SK-N-SH (cell line): ENCODE data around the gene SNRNP70. TPM values are rescaled to one million over a fixed set of nuclear protein-coding genes. Genes with fewer than 3 reads are reported as not detected.

Experiments used
- CTCF ChIA-PET: fragments of 300-600, 350-600 bp; formaldehyde crosslinking; extraction: SDS; loops from one replicate; lab custom pipeline; 2021; lab: Yijun Ruan, JAX
- POLR2A ChIA-PET: fragments of 350-600 bp; sonication (Branson Sonifier 250); formaldehyde crosslinking; extraction: SDS; loops from one replicate; lab custom pipeline; 2020; ENCODE audit warnings: antibody characterized with exemption, inconsistent platforms; lab: Yijun Ruan, JAX
- DNase-seq: peaks from one replicate; pipeline ENCODE4 v3.0.0; 2012
- H2AFZ ChIP-seq: fragments of 200-600 bp; sonication (generic); 2 replicates; pipeline ENCODE4 v1.8.1; 2016; ENCODE audit warnings: antibody characterized with exemption, mild to moderate bottlenecking, low read depth
- H3F3A ChIP-seq: fragments of 200-600 bp; sonication (generic); replicated peaks from 2 replicates; pipeline ENCODE3; 2016; ENCODE audit warnings: antibody characterized with exemption, mild to moderate bottlenecking; ENCODE audit not compliant: insufficient read depth
- H3K27ac ChIP-seq, 2 experiments: fragments of 200-500 bp in 1 of 2; fragments of 200-600 bp in 1 of 2; sonication (Bioruptor generic) in 1 of 2; sonication (generic), shearing (Covaris generic) in 1 of 2; 2 replicates each; pipeline versions ENCODE4 v1.5.1 to v1.6.1; 2014 to 2016; ENCODE audit warnings: low read depth in 2 of 2, inconsistent platforms in 1 of 2, low read length in 1 of 2, mild to moderate bottlenecking in 1 of 2, mixed read lengths in 1 of 2
- H3K27me3 ChIP-seq: fragments of 200-600 bp; sonication (generic), shearing (Covaris generic); 2 replicates; pipeline ENCODE4 v1.6.1; 2016; ENCODE audit warnings: mixed run types; ENCODE audit not compliant: insufficient read depth
- H3K36me3 ChIP-seq, 2 experiments: fragments of 200-500 bp in 1 of 2; fragments of 200-600 bp in 1 of 2; sonication (Bioruptor generic) in 1 of 2; sonication (generic) in 1 of 2; replicated peaks in 1 of 2; 2 replicates each; pipeline versions ENCODE3 to v1.5.1; 2014 to 2016; ENCODE audit warnings: low read length in 1 of 2, mild to moderate bottlenecking in 1 of 2; ENCODE audit not compliant: insufficient read depth in 2 of 2, control insufficient read depth in 1 of 2
- H3K4me1 ChIP-seq, 2 experiments: fragments of 200-500 bp in 1 of 2; fragments of 200-600 bp in 1 of 2; sonication (Bioruptor generic) in 1 of 2; sonication (generic), shearing (Covaris generic) in 1 of 2; 2 replicates each; pipeline versions ENCODE4 v1.5.1 to v1.6.1; 2014 to 2016; ENCODE audit warnings: low read depth in 1 of 2, low read length in 1 of 2, mixed run types in 1 of 2; ENCODE audit not compliant: insufficient read depth in 2 of 2, control insufficient read depth in 1 of 2
- H3K4me2 ChIP-seq: fragments of 200-600 bp; sonication (generic), shearing (Covaris generic); 2 replicates; pipeline ENCODE4 v1.6.1; 2017; ENCODE audit warnings: mixed run types
- H3K4me3 ChIP-seq, 2 experiments: fragments of 200-500 bp in 1 of 2; fragments of 200-600 bp in 1 of 2; sonication (Bioruptor generic) in 1 of 2; sonication (generic), shearing (Covaris generic) in 1 of 2; 2 replicates each; pipeline versions ENCODE4 v1.5.1 to v1.8.1; 2014 to 2016; ENCODE audit warnings: low read depth in 2 of 2, inconsistent platforms in 1 of 2, low read length in 1 of 2, mild to moderate bottlenecking in 1 of 2, mixed read lengths in 1 of 2, moderate library complexity in 1 of 2
- H3K79me2 ChIP-seq: fragments of 200-600 bp; sonication (generic); 2 replicates; pipeline ENCODE4 v1.8.1; 2017; ENCODE audit warnings: mild to moderate bottlenecking; ENCODE audit not compliant: insufficient read depth
- H3K9ac ChIP-seq: fragments of 200-600 bp; sonication (generic); 2 replicates; pipeline ENCODE4 v1.6.1; 2017; ENCODE audit warnings: mixed run types
- H3K9me2 ChIP-seq: fragments of 200-600 bp; sonication (generic); 2 replicates; pipeline ENCODE4 v1.6.1; 2017; ENCODE audit warnings: mixed run types
- H3K9me3 ChIP-seq: fragments of 200-600 bp; sonication (generic); 2 replicates; pipeline ENCODE4 v1.6.1; 2017; ENCODE audit warnings: mixed run types, mild to moderate bottlenecking, moderate library complexity
- H4K20me1 ChIP-seq: fragments of 200-600 bp; sonication (generic); 2 replicates; pipeline ENCODE4 v1.6.1; 2017; ENCODE audit warnings: mild to moderate bottlenecking, mixed run types; ENCODE audit not compliant: insufficient read depth
- EP300 ChIP-seq, 2 experiments: IDR thresholded peaks; 2 replicates each; pipeline versions ENCODE4 v1.4.0 to v1.6.1; 2012; ENCODE audit warnings: borderline replicate concordance in 1 of 2, low read depth in 1 of 2, low read length in 1 of 2
- EZH2phosphoT487 ChIP-seq: fragments of 200-600 bp; sonication (generic); IDR thresholded peaks from 2 replicates; pipeline ENCODE4 v1.6.1; 2017; ENCODE audit warnings: low read depth, mixed run types, mild to moderate bottlenecking, antibody characterized with exemption, moderate library complexity, borderline replicate concordance
- FOXM1 ChIP-seq: IDR thresholded peaks from 2 replicates; pipeline ENCODE4 v1.4.0; 2012; ENCODE audit warnings: low read depth, mild to moderate bottlenecking
- GABPA ChIP-seq: IDR thresholded peaks from 2 replicates; pipeline ENCODE4 v1.4.0; 2012; ENCODE audit warnings: low read depth, mild to moderate bottlenecking
- GATA2 ChIP-seq: sonication (generic); formaldehyde crosslinking; IDR thresholded peaks from 2 replicates; pipeline ENCODE4 v1.5.0; 2020; ENCODE audit warnings: mild to moderate bottlenecking, missing genetic modification reagents
- JUND ChIP-seq: IDR thresholded peaks from 2 replicates; pipeline ENCODE4 v1.4.0; 2012
- MEF2A ChIP-seq: IDR thresholded peaks from 2 replicates; pipeline ENCODE4 v1.4.0; 2012; ENCODE audit warnings: low read depth, borderline replicate concordance
- MXI1 ChIP-seq: IDR thresholded peaks from 2 replicates; pipeline ENCODE4 v1.6.1; 2012; ENCODE audit warnings: mild to moderate bottlenecking, low read depth, low read length, improper control_type of control experiment
- NFIC ChIP-seq: IDR thresholded peaks from 2 replicates; pipeline ENCODE4 v1.4.0; 2012; ENCODE audit warnings: borderline replicate concordance
- NRF1 ChIP-seq: IDR thresholded peaks from 2 replicates; pipeline ENCODE4 v1.6.1; 2012; ENCODE audit warnings: low read depth, mild to moderate bottlenecking, low read length
- POLR2AphosphoS5 ChIP-seq: IDR thresholded peaks from 2 replicates; pipeline ENCODE4 v1.6.1; 2012; ENCODE audit warnings: low read depth, low read length
- RAD21 ChIP-seq: IDR thresholded peaks from 2 replicates; pipeline ENCODE4 v1.6.1; 2012; ENCODE audit warnings: mild to moderate bottlenecking, low read length
- RCOR1 ChIP-seq: fragments of 150-350 bp; IDR thresholded peaks from 2 replicates; pipeline ENCODE4 v1.6.1; 2017; ENCODE audit warnings: antibody characterized with exemption, low read length
- RFX5 ChIP-seq: IDR thresholded peaks from 2 replicates; pipeline ENCODE4 v1.6.1; 2012; ENCODE audit warnings: mild to moderate bottlenecking, improper control_type of control experiment, low read length
- SIN3A ChIP-seq: IDR thresholded peaks from 2 replicates; pipeline ENCODE4 v1.6.1; 2012; ENCODE audit warnings: low read depth, mild to moderate bottlenecking, low read length, moderate library complexity, borderline replicate concordance
- SMC3 ChIP-seq: IDR thresholded peaks from 2 replicates; pipeline ENCODE4 v1.6.1; 2012; ENCODE audit warnings: low read depth, low read length, improper control_type of control experiment
- TAF1 ChIP-seq: IDR thresholded peaks from 2 replicates; pipeline ENCODE4 v1.6.1; 2012; ENCODE audit warnings: low read depth, mild to moderate bottlenecking, low read length, moderate library complexity, borderline replicate concordance
- TCF12 ChIP-seq: IDR thresholded peaks from 2 replicates; pipeline ENCODE4 v1.4.0; 2012
- TEAD4 ChIP-seq: IDR thresholded peaks from 2 replicates; pipeline ENCODE4 v1.4.0; 2012; ENCODE audit warnings: mild to moderate bottlenecking, borderline replicate concordance; ENCODE audit not compliant: insufficient read depth
- WGBS: methylation state at CpG from one replicate; pipeline ENCODE4 v1.1.6; 2017; ENCODE audit warnings: low lambda C conversion rate; 5-methylcytosine and 5-hydroxymethylcytosine counted together
- polyA plus RNA-seq, 3 experiments: library from polyadenylated mRNA; depleted of rRNA; stranded (reverse); fragments of >200 nt; gene quantifications; 2 replicates each; pipeline ENCODE4 v1.2.3, GENCODE V29; 2012
- TF ChIP-seq, protein P1 (sequence below): IDR thresholded peaks from 2 replicates; pipeline ENCODE4; 2012
- TF ChIP-seq, protein P2 (sequence below): IDR thresholded peaks from 2 replicates; pipeline ENCODE4 v1.4.0; 2012; ENCODE audit warnings: low read depth
- TF ChIP-seq, protein P3 (sequence below): IDR thresholded peaks from 2 replicates; pipeline ENCODE4 v1.4.0; 2012; ENCODE audit warnings: low read depth, borderline replicate concordance
- TF ChIP-seq, protein P4 (sequence below): fragments of 150-350 bp; IDR thresholded peaks from 2 replicates; pipeline ENCODE4 v1.6.1; 2016; ENCODE audit warnings: mild to moderate bottlenecking, low read depth, low read length
- TF ChIP-seq, protein P5 (sequence below): IDR thresholded peaks from 2 replicates; pipeline ENCODE4 v1.4.0; 2012; ENCODE audit warnings: low read depth, borderline replicate concordance
- TF ChIP-seq, protein P6 (sequence below): fragments of 150-350 bp; IDR thresholded peaks from 2 replicates; pipeline ENCODE4 v1.6.1; 2017; ENCODE audit warnings: antibody characterized with exemption, low read length, low read depth, borderline replicate concordance

The SNRNP70 gene, protein sequence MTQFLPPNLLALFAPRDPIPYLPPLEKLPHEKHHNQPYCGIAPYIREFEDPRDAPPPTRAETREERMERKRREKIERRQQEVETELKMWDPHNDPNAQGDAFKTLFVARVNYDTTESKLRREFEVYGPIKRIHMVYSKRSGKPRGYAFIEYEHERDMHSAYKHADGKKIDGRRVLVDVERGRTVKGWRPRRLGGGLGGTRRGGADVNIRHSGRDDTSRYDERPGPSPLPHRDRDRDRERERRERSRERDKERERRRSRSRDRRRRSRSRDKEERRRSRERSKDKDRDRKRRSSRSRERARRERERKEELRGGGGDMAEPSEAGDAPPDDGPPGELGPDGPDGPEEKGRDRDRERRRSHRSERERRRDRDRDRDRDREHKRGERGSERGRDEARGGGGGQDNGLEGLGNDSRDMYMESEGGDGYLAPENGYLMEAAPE
- polyA plus RNA-seq (2012; rRNA removed) = 272 and 359 TPM in 2 replicates
- polyA plus RNA-seq (2012; cell fraction: cytosol; rRNA removed) = 105 and 136 TPM in 2 replicates
- polyA plus RNA-seq (2012; cell fraction: nucleus; rRNA removed) = 1,942 and 4,228 TPM in 2 replicates

DNA sequence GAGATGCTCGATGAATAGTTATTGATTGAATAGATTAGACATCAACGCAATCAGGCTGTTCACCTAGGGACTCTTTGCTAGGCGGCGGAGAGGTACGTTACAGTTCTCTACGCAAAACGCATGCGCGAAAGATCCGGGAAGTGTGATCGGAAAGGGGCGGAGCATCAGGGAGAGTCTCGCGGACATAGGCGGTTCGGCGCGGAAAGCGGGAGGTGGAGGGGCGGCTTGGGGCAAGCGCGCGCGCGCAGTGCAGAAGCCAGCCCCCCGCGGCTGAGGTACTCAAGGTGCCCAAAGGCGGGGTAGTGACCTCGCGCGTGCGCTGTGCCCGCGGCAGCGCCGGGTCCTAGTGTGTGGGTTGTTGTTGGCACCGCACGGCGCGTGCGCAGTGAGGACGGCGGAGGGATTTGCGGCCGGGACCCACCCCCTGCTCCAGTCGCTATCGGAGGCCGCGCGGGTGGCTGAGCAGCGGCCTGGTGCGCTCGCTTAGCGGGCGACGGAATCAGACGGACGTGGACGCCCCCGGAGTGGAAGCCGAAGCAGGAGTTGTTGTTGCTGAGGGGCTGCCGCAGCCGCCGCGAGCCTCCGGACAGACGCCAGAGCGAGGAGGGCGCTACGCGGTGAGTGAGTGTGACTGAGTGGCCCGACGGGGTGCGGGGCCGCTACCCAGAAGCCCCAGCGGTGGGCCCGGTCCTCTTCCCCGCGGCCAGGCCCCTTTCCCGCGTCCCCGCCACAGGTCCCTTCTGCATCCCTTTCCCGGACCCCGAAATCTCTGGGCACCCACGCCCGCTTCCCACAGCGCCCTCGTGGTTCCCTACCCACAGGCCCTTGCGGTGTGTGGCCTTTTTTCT lies at the start of gene SNRNP70:
Gene SNRNP70 (plus strand): TSS at position 432 of the 848 bp plus-strand sequence. CDS start 964 bp downstream, outside the sequence.
- Histone ChIP-seq H3K4me2 (peak within 1 kb of the TSS; percentile 99), H3K4me1 (peaks cover 10 to 12% of the 10 kb centered on the region in 2 experiments; a peak in 1 of 4 replicates)
- TF ChIP-seq NFIC = peak; percentile 84
- TF ChIP-seq RAD21 = no peak
- peak; percentile 97 for TF ChIP-seq TAF1
- TF ChIP-seq, protein P1, sequence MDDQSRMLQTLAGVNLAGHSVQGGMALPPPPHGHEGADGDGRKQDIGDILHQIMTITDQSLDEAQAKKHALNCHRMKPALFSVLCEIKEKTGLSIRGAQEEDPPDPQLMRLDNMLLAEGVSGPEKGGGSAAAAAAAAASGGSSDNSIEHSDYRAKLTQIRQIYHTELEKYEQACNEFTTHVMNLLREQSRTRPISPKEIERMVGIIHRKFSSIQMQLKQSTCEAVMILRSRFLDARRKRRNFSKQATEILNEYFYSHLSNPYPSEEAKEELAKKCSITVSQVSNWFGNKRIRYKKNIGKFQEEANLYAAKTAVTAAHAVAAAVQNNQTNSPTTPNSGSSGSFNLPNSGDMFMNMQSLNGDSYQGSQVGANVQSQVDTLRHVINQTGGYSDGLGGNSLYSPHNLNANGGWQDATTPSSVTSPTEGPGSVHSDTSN = peak; percentile 72
- peak; percentile 93 for TF ChIP-seq NRF1
- TF ChIP-seq, protein P2, sequence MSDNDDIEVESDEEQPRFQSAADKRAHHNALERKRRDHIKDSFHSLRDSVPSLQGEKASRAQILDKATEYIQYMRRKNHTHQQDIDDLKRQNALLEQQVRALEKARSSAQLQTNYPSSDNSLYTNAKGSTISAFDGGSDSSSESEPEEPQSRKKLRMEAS = peak; percentile 58; the same call in 1 of the 2 replicates
- TF ChIP-seq GABPA = peak; percentile 7; the same call in 1 of the 2 replicates
- peak; percentile 81 for TF ChIP-seq MXI1
- peak; percentile 50 for TF ChIP-seq GATA2 (CRISPR knock-in tag)
- no peak for TF ChIP-seq JUND
- TF ChIP-seq, protein P3, sequence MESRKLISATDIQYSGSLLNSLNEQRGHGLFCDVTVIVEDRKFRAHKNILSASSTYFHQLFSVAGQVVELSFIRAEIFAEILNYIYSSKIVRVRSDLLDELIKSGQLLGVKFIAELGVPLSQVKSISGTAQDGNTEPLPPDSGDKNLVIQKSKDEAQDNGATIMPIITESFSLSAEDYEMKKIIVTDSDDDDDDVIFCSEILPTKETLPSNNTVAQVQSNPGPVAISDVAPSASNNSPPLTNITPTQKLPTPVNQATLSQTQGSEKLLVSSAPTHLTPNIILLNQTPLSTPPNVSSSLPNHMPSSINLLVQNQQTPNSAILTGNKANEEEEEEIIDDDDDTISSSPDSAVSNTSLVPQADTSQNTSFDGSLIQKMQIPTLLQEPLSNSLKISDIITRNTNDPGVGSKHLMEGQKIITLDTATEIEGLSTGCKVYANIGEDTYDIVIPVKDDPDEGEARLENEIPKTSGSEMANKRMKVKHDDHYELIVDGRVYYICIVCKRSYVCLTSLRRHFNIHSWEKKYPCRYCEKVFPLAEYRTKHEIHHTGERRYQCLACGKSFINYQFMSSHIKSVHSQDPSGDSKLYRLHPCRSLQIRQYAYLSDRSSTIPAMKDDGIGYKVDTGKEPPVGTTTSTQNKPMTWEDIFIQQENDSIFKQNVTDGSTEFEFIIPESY = peak; percentile 94
- TF ChIP-seq, protein P4, sequence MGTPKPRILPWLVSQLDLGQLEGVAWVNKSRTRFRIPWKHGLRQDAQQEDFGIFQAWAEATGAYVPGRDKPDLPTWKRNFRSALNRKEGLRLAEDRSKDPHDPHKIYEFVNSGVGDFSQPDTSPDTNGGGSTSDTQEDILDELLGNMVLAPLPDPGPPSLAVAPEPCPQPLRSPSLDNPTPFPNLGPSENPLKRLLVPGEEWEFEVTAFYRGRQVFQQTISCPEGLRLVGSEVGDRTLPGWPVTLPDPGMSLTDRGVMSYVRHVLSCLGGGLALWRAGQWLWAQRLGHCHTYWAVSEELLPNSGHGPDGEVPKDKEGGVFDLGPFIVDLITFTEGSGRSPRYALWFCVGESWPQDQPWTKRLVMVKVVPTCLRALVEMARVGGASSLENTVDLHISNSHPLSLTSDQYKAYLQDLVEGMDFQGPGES = no peak
- TF ChIP-seq EZH2phosphoT487 = no peak
- TF ChIP-seq EP300 (IDR thresholded peaks at IDR 0.05; ENCODE audit: borderline replicate concordance in 1 of 2, low read depth in 1 of 2, low read length in 1 of 2) = no peak
- TF ChIP-seq RFX5 = no peak
- TF ChIP-seq MEF2A = no peak
- TF ChIP-seq TCF12 = peak; percentile 24; the same call in 1 of the 2 replicates
- TF ChIP-seq, protein P5, sequence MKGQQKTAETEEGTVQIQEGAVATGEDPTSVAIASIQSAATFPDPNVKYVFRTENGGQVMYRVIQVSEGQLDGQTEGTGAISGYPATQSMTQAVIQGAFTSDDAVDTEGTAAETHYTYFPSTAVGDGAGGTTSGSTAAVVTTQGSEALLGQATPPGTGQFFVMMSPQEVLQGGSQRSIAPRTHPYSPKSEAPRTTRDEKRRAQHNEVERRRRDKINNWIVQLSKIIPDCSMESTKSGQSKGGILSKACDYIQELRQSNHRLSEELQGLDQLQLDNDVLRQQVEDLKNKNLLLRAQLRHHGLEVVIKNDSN = no peak
- TF ChIP-seq RCOR1 = no peak; the same call in 1 of the 2 replicates
- TF ChIP-seq FOXM1 = no peak
- TF ChIP-seq, protein P6, sequence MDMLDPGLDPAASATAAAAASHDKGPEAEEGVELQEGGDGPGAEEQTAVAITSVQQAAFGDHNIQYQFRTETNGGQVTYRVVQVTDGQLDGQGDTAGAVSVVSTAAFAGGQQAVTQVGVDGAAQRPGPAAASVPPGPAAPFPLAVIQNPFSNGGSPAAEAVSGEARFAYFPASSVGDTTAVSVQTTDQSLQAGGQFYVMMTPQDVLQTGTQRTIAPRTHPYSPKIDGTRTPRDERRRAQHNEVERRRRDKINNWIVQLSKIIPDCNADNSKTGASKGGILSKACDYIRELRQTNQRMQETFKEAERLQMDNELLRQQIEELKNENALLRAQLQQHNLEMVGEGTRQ = no peak
- TF ChIP-seq SMC3 = no peak
- TF ChIP-seq SIN3A = no peak
- 0 out of 2 replicates have a peak, but pooled peaks have one; percentile 11 for TF ChIP-seq TEAD4
- TF ChIP-seq POLR2AphosphoS5 = peak; percentile 83

More for the DNA sequence above, at the start of gene SNRNP70:
- H3K79me2 ChIP-seq = peaks cover 53% of the 10 kb centered on the region
- H3K4me3 ChIP-seq = peak within 1 kb of the TSS; percentile 78 to 99
- no peaks in the 10 kb centered on the region for H3K9me3 ChIP-seq
- H3K36me3 ChIP-seq = peaks cover 14 to 27% of the 10 kb centered on the region in 2 experiments
- CTCF ChIA-PET = interaction anchor here (2.2 to 4.3 kb wide), 3 partner anchors 13 to 114 kb away, joined by 10 to 40 read pairs (median 19); no protein-coding TSS in a partner anchor
- peak; percentile 100 for DNase-seq
- WGBS = under 1% methylated on average over 68 of the region's 89 CpGs
- H3F3A ChIP-seq = no peaks in the 10 kb centered on the region
- H3K27ac ChIP-seq = peak within 1 kb of the TSS; percentile 77 to 89
- peak within 1 kb of the TSS; percentile 98 for H3K9ac ChIP-seq
- no peaks in the 10 kb centered on the region for H3K27me3 ChIP-seq
- no peaks in the 10 kb centered on the region for H3K9me2 ChIP-seq
- POLR2A ChIA-PET = no interaction called here
- peaks cover 47% of the 10 kb centered on the region for H4K20me1 ChIP-seq
- peak within 1 kb of the TSS; percentile 71 for H2AFZ ChIP-seq
